Ureter (tissue), 1 donor: ENCODE measurements around the gene MAP1LC3B. TPM values are rescaled to one million over a fixed set of nuclear protein-coding genes. Genes with fewer than 3 reads are reported as not detected.

ENCODE experiments used
- total RNA-seq: library from RNA; stranded (reverse); gene quantifications from one replicate; pipeline ENCODE4 v1.2.4, GENCODE V29; 2023
- donor health status: DM: yes; HTN: yes; CAD: no.

The MAP1LC3B gene
- total RNA-seq, 1 donor from 2014 or later = 38.3 TPM

Other genes starting within 250 kb of the MAP1LC3B start
- 4.2 TPM for gene C16orf95, start 74.9 kb upstream of the MAP1LC3B start, total RNA-seq
- gene FBXO31, start 8.6 kb upstream of the MAP1LC3B start, total RNA-seq = 52.1 TPM
- 27.2 TPM for gene ZCCHC14, start 100.7 kb downstream of the MAP1LC3B start, total RNA-seq
- gene JPH3, start 210.2 kb downstream of the MAP1LC3B start, total RNA-seq = 0.91 TPM